NAMALWA (cell line): ENCODE results near the gene ZNF14.
"Not testable (repeated sequence)": the region's sequence is repeated elsewhere in the genome, so short reads cannot be mapped to it uniquely, and the experiment has no call there.

Experiments
- DNase-seq: peaks from one replicate; pipeline ENCODE4 v3.0.0-alpha.2; 2015; ENCODE audit warnings: low spot score

Gene ZNF14

DNA sequence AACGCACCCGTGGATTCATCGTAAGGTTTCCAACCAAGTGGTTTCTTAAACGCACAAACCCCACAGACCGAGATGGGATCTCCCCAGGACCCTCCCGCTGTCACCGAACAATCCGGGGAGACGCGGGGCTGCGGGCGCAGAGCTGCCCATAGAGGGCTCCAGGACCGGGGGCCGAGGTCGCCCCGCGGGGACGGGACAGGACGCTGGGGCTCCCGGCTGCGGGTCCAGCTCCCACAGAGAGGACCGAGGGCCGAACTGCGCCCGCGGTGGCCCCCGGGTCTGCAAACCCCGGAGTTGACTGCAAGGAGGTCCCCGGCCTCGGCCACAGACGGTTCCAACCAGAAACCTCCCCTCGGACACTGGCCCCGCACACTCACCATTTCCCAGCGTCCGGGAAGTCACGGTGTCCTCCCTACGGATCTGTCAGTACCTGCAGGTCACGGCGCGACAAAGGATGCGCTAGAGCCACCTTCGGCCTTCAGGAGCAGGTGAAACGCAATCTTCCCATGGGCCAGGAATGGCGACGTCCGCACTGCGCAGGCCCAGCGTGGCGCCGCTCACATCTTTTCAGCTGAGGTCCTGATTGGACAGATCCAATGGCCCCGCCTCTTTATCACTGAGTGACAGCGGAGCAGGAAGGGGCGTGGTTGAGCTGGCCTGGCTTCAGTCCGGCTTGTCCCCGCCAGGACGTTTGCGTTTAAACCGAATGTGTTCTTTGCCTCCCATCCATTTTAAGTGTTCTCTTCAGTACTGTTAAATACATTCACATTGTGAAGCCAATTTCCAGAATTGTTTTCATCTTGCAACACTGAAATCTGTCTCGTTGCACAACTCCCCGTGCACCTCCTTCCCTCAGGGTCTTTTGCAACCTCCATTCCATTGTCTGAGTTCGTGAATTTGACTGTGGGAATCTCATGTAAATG lies at the start of gene ZNF14:
Gene ZNF14, minus strand, starts transcription at position 534 of the 923 bp plus-strand sequence. Its CDS starts 154 bp downstream, at position 380.
- peak; percentile 96 for DNase-seq

DNA sequence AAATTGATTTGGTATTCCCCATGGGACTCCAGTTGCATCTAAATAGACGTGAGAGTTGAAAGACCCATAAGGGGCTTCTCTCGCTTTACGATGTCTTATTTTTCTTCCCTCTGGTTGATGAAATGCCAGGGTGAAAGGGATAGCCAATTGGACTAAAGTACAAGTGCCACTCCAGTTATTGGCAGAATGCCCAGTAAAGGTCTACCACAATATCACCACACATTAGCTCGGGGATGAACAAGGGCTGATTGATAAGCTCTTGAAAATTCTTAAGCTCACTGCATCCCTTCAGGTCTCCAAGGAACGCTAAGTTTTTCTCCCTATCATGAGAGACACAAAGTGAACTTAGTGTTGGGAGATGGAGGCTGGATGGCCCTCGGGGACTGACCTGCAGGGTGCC lies 48.9 kb upstream of the ZNF14 start:
- not testable (repeated sequence) for DNase-seq

DNA sequence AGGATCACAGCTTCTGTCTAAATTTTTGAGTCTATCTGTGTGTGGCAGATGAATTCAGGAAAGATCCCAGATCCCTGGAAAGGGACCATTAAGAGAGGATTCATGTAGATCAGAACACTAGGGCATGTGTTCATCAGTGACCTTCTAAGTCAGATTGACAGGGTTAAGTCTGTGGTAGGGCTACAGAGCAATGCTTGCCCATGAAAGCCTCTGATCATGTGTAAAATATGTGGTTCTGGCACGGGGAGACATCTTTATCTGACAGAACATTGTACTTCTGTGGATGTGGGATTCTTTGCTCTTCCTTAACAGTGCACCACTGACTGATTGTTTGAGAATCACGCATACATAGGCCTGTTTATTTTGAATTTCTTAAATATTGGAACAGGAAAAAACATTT lies 45.8 kb upstream of the ZNF14 start:
- no peak for DNase-seq

DNA sequence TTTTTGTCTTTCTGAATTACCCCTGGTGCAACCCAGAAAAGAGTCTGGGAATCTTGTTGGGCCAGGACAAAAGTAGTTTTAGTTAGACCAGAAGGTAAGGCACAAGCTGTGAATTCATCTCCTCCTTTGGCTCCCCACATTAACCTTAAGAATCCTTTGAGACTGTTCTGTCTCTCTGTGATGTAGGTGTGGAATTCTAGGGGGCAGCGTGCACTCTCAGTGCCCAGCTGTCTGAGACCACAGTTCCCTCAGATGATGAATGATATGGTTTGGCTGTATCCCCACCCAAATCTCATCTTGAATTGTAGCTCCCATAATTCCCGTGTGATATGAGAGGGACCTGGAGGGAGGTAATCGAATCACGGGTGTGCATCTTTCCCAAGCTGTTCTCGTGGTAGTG lies 44.8 kb upstream of the ZNF14 start:
- peak; percentile 31 for DNase-seq

DNA sequence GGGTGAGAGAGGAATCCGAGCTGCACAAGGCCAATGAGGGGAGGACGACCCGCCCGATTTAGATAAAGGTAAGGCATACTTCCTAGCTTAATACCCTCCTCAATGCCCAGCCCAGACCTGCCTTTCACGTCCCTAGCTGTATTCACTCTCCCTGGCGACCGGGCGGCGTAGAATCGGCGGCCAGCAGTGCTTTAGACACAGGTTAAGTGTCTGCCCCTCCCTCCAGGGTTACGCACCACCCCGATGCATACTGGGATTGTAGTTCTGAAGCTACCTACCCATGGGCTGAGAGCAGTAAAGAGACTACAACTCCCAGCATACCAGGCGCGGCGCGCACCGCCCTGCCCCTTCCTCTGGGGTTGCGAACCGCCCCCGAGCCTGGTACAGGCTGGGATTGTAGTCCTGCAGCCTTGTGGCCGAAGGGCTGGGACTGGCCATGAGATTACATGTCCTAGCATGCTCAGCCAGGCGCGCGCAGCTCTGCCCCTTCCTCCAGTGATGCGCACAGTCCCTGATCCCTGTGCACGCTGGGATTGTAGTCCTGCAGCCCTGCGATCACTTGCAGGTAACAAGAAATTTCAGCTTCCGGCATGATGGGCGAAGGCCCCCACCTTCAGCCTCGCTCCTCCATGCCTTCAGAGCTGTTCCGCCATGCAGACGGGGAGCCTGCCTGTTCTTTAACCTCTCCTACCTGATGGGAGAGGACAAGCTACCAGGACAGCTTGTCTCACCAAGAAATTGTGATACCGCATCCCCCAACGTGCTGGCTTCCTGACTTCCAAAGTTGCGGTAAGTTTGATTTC lies 43.5 kb upstream of the ZNF14 start:
- DNase-seq, result peak; percentile 97

DNA sequence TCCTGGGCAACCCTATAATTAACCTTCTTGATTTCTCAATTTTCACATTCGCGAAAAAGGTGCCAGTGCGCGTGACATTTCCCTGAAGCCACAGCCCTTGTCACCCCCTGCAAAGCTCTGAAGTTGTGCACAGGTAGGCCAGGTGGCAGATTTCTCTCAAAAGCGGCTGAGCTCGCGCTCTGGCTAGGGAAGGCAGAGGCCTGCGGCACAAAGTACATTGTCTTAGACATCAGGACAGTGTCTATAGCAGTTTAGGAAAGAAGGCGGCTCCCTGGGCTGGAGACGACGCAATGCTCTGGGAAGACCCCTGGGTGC lies 42.9 kb upstream of the ZNF14 start:
- DNase-seq, result no peak

DNA sequence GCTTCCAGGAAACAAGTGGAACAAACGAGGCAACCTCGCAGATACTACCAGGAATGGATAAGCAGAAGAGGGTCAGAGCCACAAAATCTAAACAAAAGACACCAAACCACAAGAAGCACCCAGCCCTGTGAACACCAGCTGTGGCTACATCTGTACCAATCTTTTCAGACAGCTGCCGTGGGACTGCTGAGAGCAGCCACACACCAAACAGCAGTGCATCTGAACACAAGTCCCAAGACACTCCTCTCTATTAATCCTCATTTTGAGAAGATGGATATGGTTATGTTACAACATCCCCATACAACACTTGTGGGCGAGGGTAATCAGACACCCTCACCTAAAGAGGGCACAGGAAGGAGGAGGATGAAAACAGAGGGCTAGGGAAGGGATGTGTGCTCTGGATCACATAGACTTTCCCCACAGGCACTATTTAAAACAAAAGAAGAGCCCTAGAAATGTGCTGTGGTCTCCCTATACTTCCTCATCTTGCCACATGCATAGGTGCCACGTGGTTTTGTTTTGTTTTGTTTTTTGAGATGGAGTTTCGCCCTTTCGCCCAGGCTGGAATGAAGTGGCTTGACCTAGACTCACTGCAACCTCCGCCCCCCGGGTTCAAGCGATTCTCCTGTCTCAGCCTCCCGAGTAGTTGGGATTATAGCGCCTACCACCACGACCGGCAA lies 41.6 kb upstream of the ZNF14 start:
- DNase-seq, result peak; percentile 53

DNA sequence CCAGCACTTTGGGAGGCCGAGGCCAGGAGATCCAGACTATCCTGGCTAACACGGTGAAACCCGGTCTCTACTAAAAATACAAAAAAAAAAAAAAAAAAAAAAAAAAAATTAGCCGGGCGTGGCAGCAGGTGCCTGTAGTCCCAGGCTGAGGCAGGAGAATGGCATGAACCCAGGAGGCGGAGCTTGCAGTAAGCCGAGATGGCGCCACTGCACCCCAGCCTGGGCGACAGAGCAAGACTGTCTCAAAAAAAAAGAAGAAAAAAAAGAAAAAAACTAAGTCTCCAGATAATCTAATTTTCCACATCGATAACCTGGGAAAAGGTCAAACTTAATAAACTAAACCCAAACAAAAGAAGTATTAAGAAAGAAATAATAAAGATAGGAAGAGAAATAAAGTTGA lies 39.1 kb upstream of the ZNF14 start:
- DNase-seq, result peak; percentile 28

DNA sequence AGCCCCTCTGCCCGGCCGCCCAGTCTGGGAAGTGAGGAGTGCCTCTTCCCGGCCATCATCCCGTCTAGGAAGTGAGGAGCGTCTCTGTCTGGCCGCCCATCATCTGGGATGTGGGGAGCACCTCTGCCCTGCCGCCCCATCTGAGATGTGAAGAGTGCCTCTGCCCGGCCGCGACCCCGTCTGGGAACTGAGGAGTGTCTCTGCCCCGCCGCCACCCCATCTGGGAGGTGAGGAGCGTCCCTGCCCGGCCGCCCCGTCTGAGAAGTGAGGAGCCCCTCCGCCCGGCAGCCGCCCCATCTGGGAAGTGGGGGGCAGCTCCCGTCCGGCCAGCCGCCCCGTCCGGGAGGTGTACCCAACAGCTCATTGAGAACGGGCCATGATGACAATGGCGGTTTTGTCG lies 37.1 kb upstream of the ZNF14 start:
- not testable (repeated sequence) for DNase-seq

DNA sequence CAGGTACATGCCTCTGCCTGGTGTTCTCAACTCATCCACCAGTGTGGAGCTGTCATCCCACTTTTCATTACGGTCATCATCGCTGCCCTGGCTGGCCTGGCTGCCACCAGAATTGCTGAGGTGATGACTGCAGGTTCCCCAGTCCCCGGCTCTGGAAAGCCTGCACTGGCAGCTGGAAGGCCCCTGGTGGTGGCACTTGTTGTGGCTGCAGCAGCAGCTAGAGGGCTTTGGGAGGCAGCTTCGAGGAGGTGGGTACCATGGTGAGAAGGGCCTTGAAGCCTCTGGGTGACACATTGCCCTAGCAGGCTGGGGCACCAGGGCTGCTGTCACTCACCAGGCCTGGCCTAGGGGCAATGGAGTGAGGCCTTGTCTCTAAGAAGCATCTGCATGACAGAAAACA lies 25.3 kb upstream of the ZNF14 start:
- no peak for DNase-seq

DNA sequence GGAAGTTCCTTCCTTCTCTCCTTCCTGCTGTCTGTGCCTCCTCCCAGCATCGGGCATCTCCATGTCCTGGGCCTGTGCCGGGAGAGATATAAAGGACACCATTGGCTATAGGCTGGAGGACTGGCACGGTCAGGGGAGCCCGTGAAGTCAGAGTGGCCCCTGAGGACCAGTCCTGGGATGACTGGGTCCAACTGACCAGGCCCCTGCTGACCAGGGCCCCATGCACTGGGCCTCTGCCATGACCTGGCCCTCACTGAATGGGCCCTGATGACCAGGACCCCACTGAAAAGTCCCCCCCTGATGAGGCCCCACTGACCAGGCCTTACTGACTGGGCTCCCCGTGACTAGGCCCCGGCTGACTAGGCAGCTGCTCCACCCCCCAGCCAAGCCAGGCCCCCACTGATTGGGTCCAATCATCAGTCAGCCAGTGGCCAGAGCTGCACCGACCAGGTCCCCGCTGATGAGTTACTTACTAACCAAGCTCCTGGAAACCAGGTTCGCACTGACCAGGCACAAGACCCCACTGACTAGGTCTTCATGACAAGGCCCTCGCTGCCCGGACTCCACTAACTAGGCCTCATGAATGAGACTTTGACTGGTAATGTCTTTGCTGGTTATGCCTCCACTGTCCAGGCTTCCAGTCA lies 20.0 kb upstream of the ZNF14 start:
- no peak for DNase-seq

DNA sequence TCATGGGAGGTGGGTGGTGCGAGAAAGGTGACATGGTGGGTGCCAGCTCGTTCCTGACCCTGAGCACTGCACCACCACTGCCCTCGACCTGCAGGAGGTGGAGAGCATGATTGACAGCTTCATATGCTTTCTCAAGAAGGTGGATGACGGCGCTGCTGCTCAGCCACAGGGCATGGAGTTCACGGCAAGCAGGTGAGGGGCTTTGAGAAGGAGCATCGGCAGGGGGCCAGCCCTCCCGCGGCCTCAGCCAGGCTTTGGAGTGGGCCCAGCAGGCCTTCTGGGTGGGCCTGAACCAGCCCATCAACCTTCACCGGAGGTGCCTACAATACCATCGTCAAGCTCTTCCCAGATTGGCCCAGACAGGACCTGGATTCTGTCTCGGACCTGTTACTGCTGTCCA lies 18.9 kb upstream of the ZNF14 start:
- DNase-seq, result no peak

DNA sequence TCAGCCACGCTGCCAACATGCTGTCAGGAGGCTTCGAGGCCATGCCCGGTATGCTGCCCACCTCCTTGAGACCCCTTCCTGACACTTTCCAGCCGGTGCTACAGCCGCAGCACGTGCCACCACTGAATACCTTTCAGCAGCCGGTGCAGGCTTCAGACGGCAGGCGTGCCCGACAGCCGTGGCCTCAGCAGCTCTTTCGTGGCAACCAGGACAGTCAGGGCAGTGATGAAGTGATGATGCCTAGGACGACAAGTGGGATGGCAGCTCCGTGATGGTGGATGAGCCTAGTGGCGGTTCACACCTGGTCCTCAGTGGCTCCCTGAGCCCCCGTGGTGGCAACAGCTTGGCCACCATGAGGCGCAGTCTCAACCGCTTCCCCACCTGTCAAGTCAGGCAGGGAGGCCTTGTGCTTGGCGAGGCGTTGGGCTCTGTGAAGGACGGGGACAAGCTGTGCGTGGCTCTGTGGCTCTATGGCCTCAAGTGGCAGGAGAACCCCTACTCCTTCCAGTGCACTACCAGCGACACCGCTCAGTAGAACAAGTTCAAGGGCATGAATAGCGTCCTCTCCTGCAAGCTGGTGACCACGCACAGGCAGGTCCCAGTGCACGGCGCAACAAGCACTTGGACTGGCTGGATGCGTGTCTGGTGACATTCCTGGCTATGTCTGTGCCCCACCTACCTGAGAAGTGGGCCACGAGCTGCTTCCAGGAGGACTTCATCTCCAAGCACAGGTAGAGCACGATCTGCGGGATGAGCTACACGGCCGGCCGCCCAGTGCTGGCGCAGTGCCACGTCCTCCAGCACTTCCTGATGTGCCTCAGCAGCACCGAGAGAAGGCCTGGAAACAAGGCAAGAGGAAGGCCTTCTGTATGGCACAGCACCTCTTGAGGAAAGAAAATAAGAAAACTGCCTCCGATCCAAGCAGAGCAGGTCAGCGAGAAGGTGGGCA lies 18.2 kb upstream of the ZNF14 start:
- DNase-seq, result no peak

DNA sequence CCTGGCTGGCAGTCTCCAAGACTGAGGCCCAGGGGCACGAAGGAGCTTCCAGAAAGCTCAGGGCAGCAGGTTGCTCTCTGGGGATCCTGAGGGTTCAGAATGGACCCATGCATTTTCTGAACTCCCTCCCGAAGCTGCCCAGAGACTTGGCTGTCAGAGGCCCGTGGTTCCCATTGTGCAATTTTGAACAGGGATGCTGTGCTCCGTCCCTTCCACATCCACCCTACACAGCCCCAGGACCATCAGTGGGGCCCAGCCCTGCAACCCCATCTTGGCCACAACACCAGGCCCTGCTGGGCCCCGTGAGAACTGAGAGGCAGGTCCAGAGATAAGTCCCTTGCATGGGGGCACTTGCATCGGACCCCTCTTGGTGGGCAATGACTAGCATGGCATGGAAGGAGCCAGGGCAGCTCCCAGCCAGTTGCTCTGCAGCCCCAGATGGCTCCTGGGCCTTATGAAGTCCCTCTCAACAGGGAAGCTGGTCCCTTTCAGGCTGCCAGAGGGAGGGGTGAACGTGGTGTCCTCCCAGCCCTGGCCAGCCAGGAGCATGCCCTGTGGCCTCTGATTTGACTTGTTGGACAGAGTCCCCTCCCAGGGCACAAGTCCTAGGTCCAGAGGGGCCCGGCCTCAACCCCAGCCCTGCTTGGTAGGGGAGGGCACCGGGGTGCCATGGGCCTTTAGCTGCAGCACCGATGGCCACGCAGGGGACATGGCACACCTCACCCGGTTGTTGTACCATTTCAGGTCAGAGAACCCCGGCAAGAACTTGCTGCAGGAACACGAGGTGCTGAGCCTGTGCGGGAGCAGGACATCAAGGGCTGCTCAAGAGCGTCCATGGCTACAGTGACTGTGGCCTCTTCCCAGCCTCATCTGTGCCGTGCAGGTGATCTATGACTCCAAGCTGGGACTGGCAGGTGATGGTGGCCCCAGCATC lies 17.3 kb upstream of the ZNF14 start:
- no peak for DNase-seq

DNA sequence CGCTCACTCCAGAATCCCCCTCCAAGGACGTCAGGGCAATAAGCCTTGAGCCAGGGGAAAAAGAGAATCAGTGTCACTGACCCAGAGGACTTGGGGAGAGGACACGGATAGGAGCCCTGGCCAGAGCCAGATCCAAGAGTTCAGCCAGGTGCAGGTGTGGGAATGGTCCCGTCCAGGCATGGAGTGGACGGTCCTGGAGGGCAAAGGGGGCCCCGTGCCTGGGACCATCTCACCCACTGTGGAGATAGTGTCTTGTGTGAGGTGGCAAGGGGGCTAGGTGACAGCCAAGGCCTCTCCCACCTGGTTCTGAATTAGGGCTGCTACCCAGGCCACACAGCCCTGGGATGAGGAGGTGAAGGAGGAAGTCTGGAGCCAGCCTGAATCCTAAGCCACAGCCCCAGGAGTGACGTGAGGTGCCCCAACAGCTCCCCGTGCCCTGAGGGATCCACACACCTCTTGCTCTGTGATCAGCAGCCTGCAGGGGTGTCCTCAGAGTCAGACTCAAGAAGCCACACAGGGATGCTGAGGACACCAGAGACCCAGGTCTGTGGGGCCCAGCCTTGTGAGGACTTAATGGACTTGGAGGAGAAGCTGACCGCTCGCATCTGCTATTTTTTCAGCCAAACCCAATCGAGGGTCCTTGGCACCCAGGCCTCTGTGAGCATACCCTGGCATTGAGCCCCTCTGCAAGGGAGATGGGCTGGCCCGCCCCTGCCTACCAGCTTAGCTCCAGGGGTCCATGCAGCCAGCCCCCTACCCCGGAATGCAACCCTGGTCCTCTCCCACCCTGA lies 16.4 kb upstream of the ZNF14 start:
- DNase-seq, result no peak

DNA sequence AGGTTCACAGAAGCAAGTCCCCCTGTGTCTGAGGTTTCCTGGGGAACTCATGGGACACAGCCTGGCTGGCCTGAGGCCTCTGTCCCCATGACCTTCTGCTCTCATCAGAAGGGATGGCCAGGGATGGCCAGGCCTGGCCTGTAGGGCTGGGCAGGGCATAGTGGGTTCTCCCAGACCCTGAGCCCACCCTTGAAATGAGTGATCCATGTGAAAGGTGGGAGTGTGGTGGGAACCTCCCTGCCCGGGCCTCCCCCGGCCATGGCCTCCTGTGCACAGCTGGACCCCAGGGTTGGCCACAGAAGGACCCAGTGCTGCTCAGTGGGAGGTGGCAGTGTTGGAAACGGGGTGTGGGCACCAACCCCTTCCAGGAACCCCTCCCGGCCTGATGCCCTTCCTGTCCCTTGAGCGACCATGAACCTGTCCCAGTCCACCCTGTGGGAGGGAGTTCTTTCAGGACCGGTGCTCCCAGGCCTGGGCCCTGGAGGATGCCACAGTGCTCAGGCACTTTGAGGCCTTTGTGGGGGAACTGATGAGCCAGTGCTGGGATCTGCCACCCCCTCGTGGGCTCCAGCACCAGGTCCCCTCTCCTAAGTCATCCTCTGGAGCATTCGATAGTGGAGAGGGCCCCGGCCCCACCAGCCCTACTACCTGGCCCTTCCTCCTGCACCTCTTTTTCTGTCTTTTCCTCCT lies 15.5 kb upstream of the ZNF14 start:
- DNase-seq, result no peak

DNA sequence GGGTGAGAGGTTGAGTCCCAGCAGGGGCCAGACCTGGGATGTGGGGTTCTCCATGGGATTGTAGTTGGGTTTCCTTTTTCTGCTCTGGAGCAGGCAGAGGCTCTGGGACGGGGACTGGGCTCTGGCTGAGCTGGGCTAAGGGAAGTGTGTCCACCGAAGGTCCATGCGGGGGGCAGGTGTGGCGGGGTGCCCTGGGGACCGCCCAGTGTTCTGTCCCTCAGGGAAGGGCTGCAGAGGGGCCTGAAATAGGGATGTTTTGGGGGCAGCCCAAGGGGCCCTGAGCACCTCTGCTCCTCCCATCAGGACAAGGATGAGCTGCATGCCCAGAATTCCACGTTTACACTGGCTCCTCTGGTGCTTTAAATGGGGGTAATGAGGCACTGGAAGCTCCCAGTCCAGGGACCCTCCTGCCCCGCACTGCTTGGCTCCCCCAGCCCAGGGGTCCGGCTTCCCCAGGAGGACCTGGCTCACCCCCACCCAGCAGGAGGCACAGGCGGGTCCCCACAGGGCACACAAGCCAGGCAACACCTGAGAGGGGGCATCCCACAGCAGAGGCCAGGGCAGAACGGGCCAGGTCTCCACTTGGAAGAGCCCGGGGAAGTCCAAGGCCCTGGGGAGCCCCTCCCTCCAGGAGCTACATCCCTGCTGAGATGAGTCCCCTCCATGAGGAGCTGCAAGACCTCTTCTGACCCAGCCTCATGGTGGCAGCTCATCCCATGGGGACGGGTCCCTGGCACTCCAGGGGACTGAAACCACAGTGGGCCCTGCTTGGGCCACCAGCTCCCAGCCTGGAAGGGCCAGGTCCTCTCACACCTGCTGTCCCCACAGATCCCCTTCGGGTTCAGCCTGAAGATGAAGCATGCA lies 14.7 kb upstream of the ZNF14 start:
- DNase-seq, result no peak
